C4-2B (cell line): ENCODE measurements around the gene GORASP2.

Experiments used
- CTCF ChIP-seq: fragments of 450-650 bp; conservative IDR thresholded peaks from 2 replicates; pipeline ENCODE4 v1.5.1; 2017; ENCODE audit warnings: mild to moderate bottlenecking
- ZFX ChIP-seq: fragments of 450-650 bp; IDR thresholded peaks from 2 replicates; pipeline ENCODE4 v1.6.1; 2017

GRCh38 chr2:170928824-170929685 is at the start of gene GORASP2:
- TF ChIP-seq CTCF (peak; percentile 99), ZFX (peak; percentile 85)
